Neuronal stem cell (in vitro differentiated cells): ENCODE measurements around the gene TAS1R3.
A peak's percentile ranks its signal among the peaks of the same experiment; 100 is the strongest.

Experiments used
- DNase-seq: peaks from one replicate; pipeline ENCODE4 v3.0.0-alpha.2; 2013; ENCODE audit warnings: low spot score
- H2AFZ ChIP-seq: one replicate; pipeline ENCODE4 v1.6.1; 2013; ENCODE audit warnings: mild to moderate bottlenecking, low read length, inconsistent platforms
- H2AK5ac ChIP-seq: 2 replicates; pipeline ENCODE4 v1.6.1; 2013; ENCODE audit warnings: low read depth, mild to moderate bottlenecking, inconsistent platforms, low read length, moderate library complexity, mixed read lengths
- H2BK120ac ChIP-seq: 2 replicates; pipeline ENCODE4 v1.6.1; 2013; ENCODE audit warnings: low read depth, mild to moderate bottlenecking, inconsistent platforms, low read length, moderate library complexity, mixed read lengths
- H2BK12ac ChIP-seq: one replicate; pipeline ENCODE4 v1.6.1; 2013; ENCODE audit warnings: low read length, inconsistent platforms
- H2BK15ac ChIP-seq: 2 replicates; pipeline ENCODE4 v1.6.1; 2013; ENCODE audit warnings: mild to moderate bottlenecking, low read length, inconsistent platforms, mixed read lengths
- H2BK5ac ChIP-seq: one replicate; pipeline ENCODE4 v1.6.1; 2013; ENCODE audit warnings: inconsistent platforms, mild to moderate bottlenecking, low read length, moderate library complexity
- H3K14ac ChIP-seq: one replicate; pipeline ENCODE4 v1.6.1; 2013; ENCODE audit warnings: low read length, inconsistent platforms
- H3K18ac ChIP-seq: 2 replicates; pipeline ENCODE4 v1.6.1; 2013; ENCODE audit warnings: low read length, inconsistent platforms
- H3K23ac ChIP-seq: 2 replicates; pipeline ENCODE4 v1.6.1; 2013; ENCODE audit warnings: low read depth, mild to moderate bottlenecking, mixed read lengths, low read length, inconsistent platforms; ENCODE audit not compliant: poor library complexity
- H3K27ac ChIP-seq: replicated peaks from 3 replicates; pipeline ENCODE4 v1.5.1; 2013; ENCODE audit warnings: low read length, inconsistent platforms
- H3K27me3 ChIP-seq, 3 experiments: 2 replicates each; pipeline ENCODE4 v1.6.1; 2013; ENCODE audit warnings: low read length in 3 of 3, mild to moderate bottlenecking in 2 of 3, inconsistent platforms in 1 of 3, low read depth in 1 of 3, mixed read lengths in 1 of 3, moderate library complexity in 1 of 3; ENCODE audit not compliant: control insufficient read depth in 3 of 3, insufficient read depth in 3 of 3
- H3K36me3 ChIP-seq, 2 donors: replicated peaks in 1 of 2; 2 replicates each; pipeline ENCODE4 v1.6.1; 2013; ENCODE audit warnings: low read length in 2 of 2; ENCODE audit not compliant: control insufficient read depth in 2 of 2, insufficient read depth in 2 of 2
- H3K4ac ChIP-seq: 2 replicates; pipeline ENCODE4 v1.6.1; 2013; ENCODE audit warnings: inconsistent platforms, mild to moderate bottlenecking, low read length, moderate library complexity
- H3K4me1 ChIP-seq, 2 donors: 1 replicate in 1 of 2; 2 replicates in 1 of 2; pipeline ENCODE4 v1.6.1; 2013; ENCODE audit warnings: low read length in 2 of 2, low read depth in 1 of 2; ENCODE audit not compliant: control insufficient read depth in 2 of 2, insufficient read depth in 1 of 2
- H3K4me2 ChIP-seq: one replicate; pipeline ENCODE4 v1.6.1; 2013; ENCODE audit warnings: mild to moderate bottlenecking, low read length, inconsistent platforms; ENCODE audit not compliant: insufficient read depth, poor library complexity, severe bottlenecking
- H3K4me3 ChIP-seq, 2 donors: 2 replicates each; pipeline ENCODE4 v1.5.1; 2013; ENCODE audit warnings: low read length in 2 of 2, mild to moderate bottlenecking in 2 of 2, inconsistent platforms in 1 of 2, moderate library complexity in 1 of 2
- H3K79me1 ChIP-seq: one replicate; pipeline ENCODE4 v1.6.1; 2013; ENCODE audit warnings: low read depth, mild to moderate bottlenecking, inconsistent platforms, low read length, moderate library complexity
- H3K9ac ChIP-seq: one replicate; pipeline ENCODE4 v1.6.1; 2013; ENCODE audit warnings: mild to moderate bottlenecking, low read depth, low read length, inconsistent platforms; ENCODE audit not compliant: poor library complexity
- H3K9me3 ChIP-seq, 2 donors: replicated peaks in 1 of 2; 2 replicates each; pipeline versions ENCODE3 to v1.6.1; 2013; ENCODE audit warnings: low read length in 2 of 2, mild to moderate bottlenecking in 2 of 2, inconsistent platforms in 1 of 2, low read depth in 1 of 2, mixed read lengths in 1 of 2, moderate library complexity in 1 of 2; ENCODE audit not compliant: control insufficient read depth in 2 of 2, insufficient read depth in 1 of 2
- H4K8ac ChIP-seq: one replicate; pipeline ENCODE4 v1.6.1; 2013; ENCODE audit warnings: low read depth, mild to moderate bottlenecking, inconsistent platforms, low read length, moderate library complexity
- H4K91ac ChIP-seq: one replicate; pipeline ENCODE4 v1.6.1; 2013; ENCODE audit warnings: low read length, low read depth, mild to moderate bottlenecking, inconsistent platforms; ENCODE audit not compliant: poor library complexity
- WGBS, 2 donors: extraction: QIAGEN DNeasy Blood & Tissue Kit; methylation state at CpG; one replicate each; pipeline ENCODE4 v1.1.7; 2013; ENCODE audit warnings: missing lambda C conversion rate in 2 of 2, mixed read lengths in 1 of 2; ENCODE audit not compliant: insufficient read length in 2 of 2, insufficient replicate concordance in 1 of 2; ENCODE audit errors: extremely low coverage in 2 of 2; 5-methylcytosine and 5-hydroxymethylcytosine counted together

Gene TAS1R3

GRCh38 chr1:1327291-1327690 is 3.8 kb upstream of the TAS1R3 start:
- Histone ChIP-seq H3K4me1 (peaks cover 18 to 27% of the 10 kb centered on the region in 2 donors), H3K14ac (no peak overlapping the region), H3K79me1 (peaks cover 35% of the 10 kb centered on the region), H3K18ac (no peak overlapping the region), H3K27ac (no peak overlapping the region), H4K8ac (no peak overlapping the region), H2BK120ac (no peak overlapping the region), H3K4me3 (no peak overlapping the region), H3K23ac (no peak overlapping the region), H3K9me3 (peaks cover 0 to 9% of the 10 kb centered on the region in 2 donors), H3K36me3 (peaks cover 15 to 37% of the 10 kb centered on the region in 2 donors), H4K91ac (no peak overlapping the region), H3K9ac (no peak overlapping the region), H3K4me2 (no peak overlapping the region), H3K4ac (no peak overlapping the region), H2AFZ (no peak overlapping the region), H2BK15ac (no peak overlapping the region), H2AK5ac (no peak overlapping the region), H2BK12ac (no peak overlapping the region), H2BK5ac (no peak overlapping the region), H3K27me3 (peaks cover 0 to 2% (median 0%) of the 10 kb centered on the region in 3 experiments)
- no peak for DNase-seq
- no CpG with 5 or more reads among the region's 40 CpGs for WGBS, 2 donors

GRCh38 chr1:1328254-1328653 is 2.8 kb upstream of the TAS1R3 start:
- no CpG with 5 or more reads among the region's 15 CpGs for WGBS, 2 donors
- DNase-seq, result no peak

DNA sequence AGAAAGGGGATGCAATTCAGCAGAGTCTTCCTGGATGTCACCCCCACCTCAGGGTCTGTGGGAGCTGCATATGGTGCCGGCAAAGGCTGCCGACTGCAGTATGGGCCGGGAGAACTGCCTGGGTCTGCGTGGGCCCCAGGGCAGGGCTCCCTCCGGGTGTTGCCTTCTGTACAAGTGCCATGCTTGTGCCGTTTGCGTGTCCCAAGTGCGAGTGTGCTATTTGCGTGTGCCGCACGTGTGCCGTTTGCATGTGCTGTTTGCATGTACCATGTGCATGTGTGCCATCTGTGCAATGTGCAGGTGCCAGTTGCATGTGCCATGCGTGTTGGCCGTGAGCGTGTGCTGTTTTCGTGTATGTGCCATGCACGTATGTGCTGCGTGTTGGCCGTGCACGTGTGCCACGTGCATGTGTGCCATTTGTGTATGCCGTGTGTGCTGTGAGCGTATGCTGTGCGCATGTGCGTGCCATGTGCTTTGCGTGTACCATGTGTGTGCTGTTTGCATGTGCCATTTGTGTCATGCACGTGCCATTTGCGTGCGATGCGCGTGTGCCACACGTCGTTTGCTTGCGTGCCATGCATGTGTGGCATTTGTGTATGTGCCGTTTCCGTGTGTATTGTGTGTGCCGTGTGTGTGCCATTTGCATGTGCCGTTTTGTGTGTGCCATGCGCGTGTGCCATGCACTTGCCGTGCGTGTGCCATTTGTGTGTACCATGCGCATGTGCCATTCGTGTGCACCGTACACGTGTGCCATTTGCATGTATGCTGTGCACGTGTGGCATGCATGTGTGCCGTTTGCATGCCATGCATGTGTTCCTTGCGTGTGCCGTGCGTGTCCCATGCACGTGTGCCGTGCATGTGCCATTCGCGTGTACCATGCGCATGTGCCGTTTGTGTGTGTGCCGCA is 1.5 kb upstream of the TAS1R3 start:
- peak overlapping the region; percentile 80 for H4K91ac ChIP-seq
- WGBS, 2 donors, result no CpG with 5 or more reads among the region's 58 CpGs
- H2BK15ac ChIP-seq, result no peak overlapping the region

More at GRCh38 chr1:1328254-1328653, 2.8 kb upstream of the TAS1R3 start:
- H2AFZ ChIP-seq, result no peak overlapping the region
- H3K14ac ChIP-seq, result no peak overlapping the region
- H3K9me3 ChIP-seq, result peaks cover 0 to 9% of the 10 kb centered on the region in 2 donors
- peaks cover 29% of the 10 kb centered on the region for H3K79me1 ChIP-seq
- H3K4me3 ChIP-seq, result no peak overlapping the region
- H3K27me3 ChIP-seq, result peaks cover 0 to 2% (median 0%) of the 10 kb centered on the region in 3 experiments
- no peak overlapping the region for H4K91ac ChIP-seq
- H2BK15ac ChIP-seq, result no peak overlapping the region
- H3K4me1 ChIP-seq, result peaks cover 18 to 21% of the 10 kb centered on the region in 2 donors
- H3K18ac ChIP-seq, result no peak overlapping the region
- H3K23ac ChIP-seq, result no peak overlapping the region
- no peak overlapping the region for H2BK120ac ChIP-seq
- no peak overlapping the region for H3K27ac ChIP-seq
- no peak overlapping the region for H2BK12ac ChIP-seq
- no peak overlapping the region for H3K4ac ChIP-seq
- no peak overlapping the region for H3K4me2 ChIP-seq
- no peak overlapping the region for H2AK5ac ChIP-seq
- H2BK5ac ChIP-seq, result no peak overlapping the region
- H3K36me3 ChIP-seq, result peaks cover 13 to 30% of the 10 kb centered on the region in 2 donors
- no peak overlapping the region for H3K9ac ChIP-seq
- H4K8ac ChIP-seq, result no peak overlapping the region

More for the DNA sequence above, 1.5 kb upstream of the TAS1R3 start:
- peak overlapping the region in 1 of 2 donors; percentile 73 for H3K4me3 ChIP-seq
- H2BK12ac ChIP-seq, result peak overlapping the region; percentile 82
- H3K4me1 ChIP-seq, result peaks cover 16 to 18% of the 10 kb centered on the region in 2 donors
- peak overlapping the region; percentile 80 for H3K9ac ChIP-seq
- no peak overlapping the region for H3K27ac ChIP-seq
- no peak overlapping the region for H3K4me2 ChIP-seq
- H3K14ac ChIP-seq, result peak overlapping the region; percentile 98
- peaks cover 0 to 2% (median 0%) of the 10 kb centered on the region in 3 experiments for H3K27me3 ChIP-seq
- no peak overlapping the region for H3K4ac ChIP-seq
- no peak overlapping the region for H2AFZ ChIP-seq
- no peak overlapping the region for H2BK5ac ChIP-seq
- peak overlapping the region; percentile 70 for H3K18ac ChIP-seq
- H3K79me1 ChIP-seq, result peaks cover 25% of the 10 kb centered on the region
- H2BK120ac ChIP-seq, result no peak overlapping the region
- H2AK5ac ChIP-seq, result peak overlapping the region; percentile 7
- no peak for DNase-seq
- H3K23ac ChIP-seq, result peak overlapping the region; percentile 92
- H3K36me3 ChIP-seq, result peaks cover 13 to 29% of the 10 kb centered on the region in 2 donors
- H4K8ac ChIP-seq, result peak overlapping the region; percentile 86
- peaks cover 0 to 9% of the 10 kb centered on the region in 2 donors for H3K9me3 ChIP-seq
